Measurements from ENCODE around the gene PTPRH.

GRCh38 chr19:55254625-55254977 is 45.3 kb upstream of the PTPRH start:
- no peak for TF ChIP-seq CTCF (IDR thresholded peaks at IDR 0.05 in 2 of 3, conservative IDR thresholded peaks at IDR 0.05 in 1 of 3; ENCODE audit: borderline replicate concordance in 1 of 3, insufficient read depth in 1 of 3, low read depth in 2 of 3, low read length in 2 of 3)
- no peak for TF ChIP-seq REST (IDR thresholded peaks at IDR 0.05; ENCODE audit: low read depth)
- TF ChIP-seq POLR2A (IDR thresholded peaks at IDR 0.05; ENCODE audit: borderline replicate concordance, extremely low read depth, insufficient read depth, insufficient read length), result no peak
- no peak for TF ChIP-seq ZFX (IDR thresholded peaks at IDR 0.05)
- no peak for TF ChIP-seq EZH2 (IDR thresholded peaks at IDR 0.05)
- TF ChIP-seq CEBPB (IDR thresholded peaks at IDR 0.05; ENCODE audit: low read depth), result no peak
- TF ChIP-seq CBX3 (IDR thresholded peaks at IDR 0.05; ENCODE audit: low read depth), result no peak
- no peak for TF ChIP-seq MAX (IDR thresholded peaks at IDR 0.05)
